GM18858 (cell line): ENCODE results near the gene ASPRV1.
"Not testable (repeated sequence)": the region's sequence is repeated elsewhere in the genome, so short reads cannot be mapped to it uniquely, and the experiment has no call there.

Experiments used
- ATAC-seq: cut with Tn5 transposase; IDR thresholded peaks from one replicate; pipeline ENCODE4 v1.9.1; 2021; ENCODE audit not compliant: unreplicated experiment

Gene ASPRV1

GRCh38 chr2:69961496-69961895 lies at the start of gene ASPRV1:
TSS of gene ASPRV1 (minus strand) at chr2:69961631. CDS start at chr2:69961436, 195 bp downstream.
- no peak for ATAC-seq

- no peak for ATAC-seq
Measured at GRCh38 chr2:70010576-70011111, 49.2 kb upstream of the ASPRV1 start.

GRCh38 chr2:70009762-70010575 lies 48.5 kb upstream of the ASPRV1 start:
- ATAC-seq = no peak

GRCh38 chr2:70008290-70008689 lies 46.9 kb upstream of the ASPRV1 start:
- no peak for ATAC-seq

- ATAC-seq = no peak
Measured at GRCh38 chr2:70007151-70007550, 45.7 kb upstream of the ASPRV1 start.

GRCh38 chr2:70006447-70006784 lies 45.0 kb upstream of the ASPRV1 start:
- no peak for ATAC-seq

GRCh38 chr2:70005752-70006446 lies 44.5 kb upstream of the ASPRV1 start:
- ATAC-seq = no peak

- no peak for ATAC-seq
Measured at GRCh38 chr2:70005216-70005615, 43.8 kb upstream of the ASPRV1 start.

- ATAC-seq = no peak
Measured at GRCh38 chr2:70003093-70003830, 41.8 kb upstream of the ASPRV1 start.

- ATAC-seq = no peak
Measured at GRCh38 chr2:70002241-70002899, 40.9 kb upstream of the ASPRV1 start.

GRCh38 chr2:70000529-70000928 lies 39.1 kb upstream of the ASPRV1 start:
- not testable (repeated sequence) for ATAC-seq

GRCh38 chr2:69998761-69999160 lies 37.3 kb upstream of the ASPRV1 start:
- no peak for ATAC-seq

- ATAC-seq = no peak
Measured at GRCh38 chr2:69997015-69997830, 35.8 kb upstream of the ASPRV1 start.

GRCh38 chr2:69995511-69995910 lies 34.1 kb upstream of the ASPRV1 start:
- no peak for ATAC-seq

GRCh38 chr2:69994166-69994565 lies 32.7 kb upstream of the ASPRV1 start:
- ATAC-seq = no peak

- ATAC-seq = no peak
Measured at GRCh38 chr2:69993708-69994107, 32.3 kb upstream of the ASPRV1 start.

- no peak for ATAC-seq
Measured at GRCh38 chr2:69993048-69993565, 31.7 kb upstream of the ASPRV1 start.

- no peak for ATAC-seq
Measured at GRCh38 chr2:69992310-69993047, 31.0 kb upstream of the ASPRV1 start.

- no peak for ATAC-seq
Measured at GRCh38 chr2:69989441-69990105, 28.1 kb upstream of the ASPRV1 start.
